Prostate gland (tissue), 2 donors: Measurements from ENCODE around the gene CAAP1. TPM values are rescaled to one million over a fixed set of nuclear protein-coding genes. Genes with fewer than 3 reads are reported as not detected.

Experiments used
- DNase-seq: peaks from one replicate; pipeline ENCODE4 v3.0.0-alpha.2; 2019; ENCODE audit warnings: low spot score
- H3K27ac ChIP-seq, 2 donors: fragments of 200-600 bp; sonication (generic); 2 replicates each; pipeline ENCODE4 v1.5.1; 2017 to 2019
- H3K27me3 ChIP-seq: fragments of 200-600 bp; sonication (generic); replicated peaks from 2 replicates; pipeline ENCODE4 v1.5.1; 2019; ENCODE audit not compliant: insufficient read depth
- H3K36me3 ChIP-seq, 2 donors: fragments of 200-600 bp; sonication (generic); 1 replicate in 1 of 2; 2 replicates in 1 of 2; pipeline versions ENCODE4 v1.5.1 to v1.8.1; 2017 to 2019
- H3K4me1 ChIP-seq: fragments of 200-600 bp; sonication (generic); replicated peaks from 2 replicates; pipeline ENCODE4 v1.5.1; 2019
- H3K4me3 ChIP-seq, 2 donors: fragments of 200-600 bp; sonication (generic); 2 replicates each; pipeline ENCODE4 v1.5.1; 2017 to 2019
- H3K9me3 ChIP-seq: fragments of 200-600 bp; sonication (generic); 2 replicates; pipeline ENCODE4 v1.5.1; 2017
- POLR2A ChIP-seq: fragments of 450-650 bp; IDR thresholded peaks from one replicate; pipeline ENCODE4 v1.6.1; 2016; ENCODE audit warnings: antibody characterized with exemption, mild to moderate bottlenecking
- POLR2AphosphoS5 ChIP-seq: sonication (generic); formaldehyde crosslinking; IDR thresholded peaks from one replicate; pipeline ENCODE4 v1.6.1; 2017; ENCODE audit warnings: antibody characterized with exemption
- WGBS: methylation state at CpG from one replicate; pipeline ENCODE4 v1.1.5; 2018; 5-methylcytosine and 5-hydroxymethylcytosine counted together
- intact Hi-C: fragments of 100-400 bp; cut with DNase I; formaldehyde crosslinking; loops from one replicate; pipeline ENCODE4 v1.14.2; 2022
- small RNA-seq, 2 donors: library from RNA; depleted of rRNA; stranded (forward); fragments of <200 nt; gene quantifications; one replicate each; pipeline ENCODE3, GENCODE V24; 2016
- total RNA-seq, 2 donors: library from RNA; depleted of rRNA; stranded (reverse); fragments of >200 nt; gene quantifications; one replicate each; pipeline ENCODE4 v1.1.0, GENCODE V29; 2016
- TF ChIP-seq, protein P1 (sequence below), 4 experiments: fragments of 200-600 bp in 2 of 4; fragments of 450-650 bp in 2 of 4; sonication (generic) in 2 of 4; IDR thresholded peaks; 1 replicate in 3 of 4; 2 replicates in 1 of 4; pipeline ENCODE4 v1.5.1; 2016 to 2019; ENCODE audit warnings: antibody characterized with exemption in 4 of 4, mild to moderate bottlenecking in 2 of 4, moderate library complexity in 2 of 4

The CAAP1 gene
- total RNA-seq, 2 donors from 2014 or later, result 20.4 to 20.8 TPM

DNA sequence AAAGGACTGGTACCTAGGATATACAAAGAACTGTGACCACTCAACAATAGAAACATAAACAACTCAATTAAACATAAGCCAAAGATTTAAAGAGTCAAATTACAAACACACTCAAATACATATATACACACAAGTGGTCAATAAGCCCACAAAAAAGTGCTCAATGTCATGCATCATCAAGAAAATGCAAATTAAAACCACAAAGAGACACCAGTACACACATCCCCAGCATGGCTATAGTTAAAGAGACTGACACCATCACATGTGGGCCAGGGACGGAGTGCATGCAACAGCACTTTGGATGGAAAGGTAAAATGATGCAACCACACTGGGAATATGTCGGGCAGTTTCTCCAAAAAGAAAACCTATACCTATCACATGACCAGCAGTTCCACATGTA is 89.7 kb downstream of the CAAP1 start:
- TF ChIP-seq POLR2A (no peak), POLR2AphosphoS5 (no peak)
- TF ChIP-seq, protein P1, sequence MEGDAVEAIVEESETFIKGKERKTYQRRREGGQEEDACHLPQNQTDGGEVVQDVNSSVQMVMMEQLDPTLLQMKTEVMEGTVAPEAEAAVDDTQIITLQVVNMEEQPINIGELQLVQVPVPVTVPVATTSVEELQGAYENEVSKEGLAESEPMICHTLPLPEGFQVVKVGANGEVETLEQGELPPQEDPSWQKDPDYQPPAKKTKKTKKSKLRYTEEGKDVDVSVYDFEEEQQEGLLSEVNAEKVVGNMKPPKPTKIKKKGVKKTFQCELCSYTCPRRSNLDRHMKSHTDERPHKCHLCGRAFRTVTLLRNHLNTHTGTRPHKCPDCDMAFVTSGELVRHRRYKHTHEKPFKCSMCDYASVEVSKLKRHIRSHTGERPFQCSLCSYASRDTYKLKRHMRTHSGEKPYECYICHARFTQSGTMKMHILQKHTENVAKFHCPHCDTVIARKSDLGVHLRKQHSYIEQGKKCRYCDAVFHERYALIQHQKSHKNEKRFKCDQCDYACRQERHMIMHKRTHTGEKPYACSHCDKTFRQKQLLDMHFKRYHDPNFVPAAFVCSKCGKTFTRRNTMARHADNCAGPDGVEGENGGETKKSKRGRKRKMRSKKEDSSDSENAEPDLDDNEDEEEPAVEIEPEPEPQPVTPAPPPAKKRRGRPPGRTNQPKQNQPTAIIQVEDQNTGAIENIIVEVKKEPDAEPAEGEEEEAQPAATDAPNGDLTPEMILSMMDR (IDR thresholded peaks at IDR 0.05), result no peak
- no peak for DNase-seq
- no peaks in the 10 kb centered on the region for H3K9me3 ChIP-seq
- H3K4me1 ChIP-seq, result no peaks in the 10 kb centered on the region
- H3K4me3 ChIP-seq, result no peak overlapping the region
- intact Hi-C loops, result no loop called here
- no peak overlapping the region for H3K27ac ChIP-seq
- WGBS, result 85% methylated on average over 2 of the region's 2 CpGs
- no peaks in the 10 kb centered on the region for H3K36me3 ChIP-seq
- H3K27me3 ChIP-seq, result no peaks in the 10 kb centered on the region

DNA sequence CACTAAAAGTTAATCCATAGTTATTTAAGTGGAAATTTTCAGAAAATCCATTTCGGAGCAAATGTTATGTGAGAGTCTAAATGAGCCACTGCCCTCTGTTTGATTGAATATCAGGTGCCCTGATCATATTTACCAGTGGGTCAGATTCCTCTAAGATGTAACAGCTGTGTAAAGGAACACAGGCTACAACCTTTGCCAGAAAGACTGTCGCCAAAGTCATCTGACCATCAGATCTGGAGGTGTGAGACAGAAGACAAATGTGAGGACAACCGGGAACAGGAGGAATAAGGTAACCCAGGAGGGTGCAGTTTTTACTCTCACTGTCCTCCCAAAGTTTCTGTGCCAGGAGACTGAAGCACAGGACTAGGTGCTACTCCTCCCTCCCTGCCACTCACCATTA is 90.8 kb downstream of the CAAP1 start:
- intact Hi-C loops, result no loop called here
- TF ChIP-seq, protein P1 (IDR thresholded peaks at IDR 0.05), result no peak
- TF ChIP-seq POLR2AphosphoS5 (peak; percentile 49), POLR2A (no peak)
- Histone ChIP-seq H3K9me3 (no peaks in the 10 kb centered on the region), H3K27me3 (no peaks in the 10 kb centered on the region), H3K4me1 (no peaks in the 10 kb centered on the region), H3K36me3 (no peaks in the 10 kb centered on the region), H3K27ac (no peak overlapping the region), H3K4me3 (no peak overlapping the region)
- 63% methylated on average over 3 of the region's 3 CpGs for WGBS
- peak; percentile 30 for DNase-seq

DNA sequence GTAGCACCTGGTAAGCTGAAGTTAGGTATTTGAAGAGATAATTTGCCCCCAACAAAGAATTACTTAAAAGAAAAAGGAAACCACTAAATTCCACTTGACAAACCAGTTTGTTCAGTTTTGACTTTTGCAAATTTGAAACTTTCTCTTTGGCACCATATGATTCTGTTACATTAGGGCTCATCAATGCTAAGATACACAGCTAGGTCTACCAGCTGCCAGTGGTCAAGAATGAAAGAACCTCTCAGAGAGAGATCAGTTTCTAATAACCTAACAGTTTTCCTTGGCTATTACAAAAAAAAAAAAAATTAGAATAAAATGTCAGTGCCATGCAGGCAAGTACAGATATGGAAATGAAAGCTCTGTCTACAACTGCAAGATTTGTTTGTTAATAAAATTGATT is 92.3 kb downstream of the CAAP1 start:
- no peak overlapping the region for H3K4me3 ChIP-seq
- no peak for DNase-seq
- H3K27me3 ChIP-seq, result no peaks in the 10 kb centered on the region
- no peaks in the 10 kb centered on the region for H3K9me3 ChIP-seq
- TF ChIP-seq, protein P1 (IDR thresholded peaks at IDR 0.05), result no peak
- no peak for TF ChIP-seq POLR2AphosphoS5
- TF ChIP-seq POLR2A, result no peak
- H3K27ac ChIP-seq, result no peak overlapping the region
- H3K36me3 ChIP-seq, result no peaks in the 10 kb centered on the region
- intact Hi-C loops, result no loop called here
- no peaks in the 10 kb centered on the region for H3K4me1 ChIP-seq

DNA sequence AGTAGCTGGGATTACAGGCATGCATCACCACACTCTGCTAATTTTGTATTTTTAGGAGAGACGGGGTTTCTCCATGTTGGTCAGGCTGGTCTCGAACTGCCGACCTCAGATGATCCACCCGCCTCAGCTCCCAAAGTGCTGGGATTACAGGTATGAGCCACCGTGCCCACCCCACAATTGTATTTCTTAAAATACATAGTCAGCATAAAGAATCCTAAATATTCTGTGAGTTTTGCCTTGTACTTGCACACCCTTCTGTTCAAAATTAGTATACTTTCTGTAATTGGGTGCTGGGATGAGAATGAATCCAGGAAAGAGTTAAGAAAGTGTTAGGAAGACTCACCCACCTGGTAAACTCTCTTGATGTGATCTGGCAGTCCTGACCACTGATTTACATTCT is 101.3 kb downstream of the CAAP1 start:
- Histone ChIP-seq H3K4me3 (no peak overlapping the region), H3K27ac (no peak overlapping the region), H3K36me3 (no peaks in the 10 kb centered on the region), H3K4me1 (no peaks in the 10 kb centered on the region), H3K9me3 (no peaks in the 10 kb centered on the region), H3K27me3 (no peaks in the 10 kb centered on the region)
- WGBS, result 91% methylated on average over 5 of the region's 5 CpGs
- intact Hi-C loops, result no loop called here
- no peak for DNase-seq
- TF ChIP-seq POLR2A (no peak), POLR2AphosphoS5 (no peak)
- TF ChIP-seq, protein P1 (IDR thresholded peaks at IDR 0.05), result no peak

Small RNA genes within 50 kb of the gene (small RNA-seq; reads per million reads assigned to genes)
- 0 reads per million in 2 donors for gene RF00322
- 0 reads per million in 2 donors for gene RN7SL100P

Other genes starting within 250 kb of the CAAP1 start
- gene PLAA, start 54.4 kb upstream of the CAAP1 start, total RNA-seq, result 10 to 100 TPM; 24.3 to 36.5 TPM
- 10 to 100 TPM; 15.1 to 16.5 TPM for gene IFT74, start 63.6 kb upstream of the CAAP1 start, total RNA-seq
- not detected for gene LRRC19, start 112.9 kb upstream of the CAAP1 start, total RNA-seq
- 1 to 10 TPM; 3.5 to 5.5 TPM for gene TEK, start 216.4 kb upstream of the CAAP1 start, total RNA-seq